GM18511 (cell line): ENCODE results near the gene RAPSN.

Experiments
- ATAC-seq: cut with Tn5 transposase; IDR thresholded peaks from one replicate; pipeline ENCODE4 v1.9.1; 2021; ENCODE audit warnings: mild to moderate bottlenecking, moderate library complexity; ENCODE audit not compliant: unreplicated experiment

Gene RAPSN

DNA sequence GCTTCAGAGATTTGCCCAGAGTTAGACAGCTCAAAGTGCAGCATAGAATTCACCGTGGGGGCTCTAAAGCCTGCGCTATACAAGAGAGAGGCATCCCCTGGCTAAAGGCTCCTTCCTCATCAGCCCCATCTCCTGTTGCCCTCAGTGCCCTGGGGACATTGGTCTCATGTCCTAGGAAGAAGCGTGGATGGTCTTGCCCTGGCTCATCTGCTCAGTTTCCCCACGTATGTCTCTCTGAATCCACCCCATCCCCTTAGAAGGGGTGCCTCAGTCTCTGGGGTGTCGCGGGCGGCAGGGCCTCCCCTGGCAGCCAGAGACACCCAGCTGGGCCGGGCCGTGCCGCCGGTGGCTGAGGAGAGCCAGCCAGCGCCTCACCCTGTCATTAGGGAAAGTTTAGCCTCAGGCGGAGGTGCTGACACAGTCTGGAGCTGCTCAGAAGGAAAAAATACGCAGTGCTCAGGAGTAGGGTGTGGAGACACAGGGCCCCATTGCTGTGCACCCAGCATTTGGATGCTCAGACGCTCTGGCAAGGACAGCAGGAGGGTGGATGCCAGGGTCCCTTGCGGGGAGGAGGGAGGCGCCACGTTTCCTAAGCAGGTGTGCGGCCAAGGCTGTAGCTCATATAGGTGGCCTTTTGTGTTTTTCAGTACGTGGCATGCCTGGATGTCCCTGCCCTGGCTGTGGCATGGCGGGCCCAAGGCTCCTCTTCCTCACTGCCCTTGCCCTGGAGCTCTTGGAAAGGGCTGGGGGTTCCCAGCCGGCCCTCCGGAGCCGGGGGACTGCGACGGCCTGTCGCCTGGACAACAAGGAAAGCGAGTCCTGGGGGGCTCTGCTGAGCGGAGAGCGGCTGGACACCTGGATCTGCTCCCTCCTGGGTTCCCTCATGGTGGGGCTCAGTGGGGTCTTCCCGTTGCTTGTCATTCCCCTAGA, 39.2 kb downstream of the RAPSN start:
- no peak for ATAC-seq

DNA sequence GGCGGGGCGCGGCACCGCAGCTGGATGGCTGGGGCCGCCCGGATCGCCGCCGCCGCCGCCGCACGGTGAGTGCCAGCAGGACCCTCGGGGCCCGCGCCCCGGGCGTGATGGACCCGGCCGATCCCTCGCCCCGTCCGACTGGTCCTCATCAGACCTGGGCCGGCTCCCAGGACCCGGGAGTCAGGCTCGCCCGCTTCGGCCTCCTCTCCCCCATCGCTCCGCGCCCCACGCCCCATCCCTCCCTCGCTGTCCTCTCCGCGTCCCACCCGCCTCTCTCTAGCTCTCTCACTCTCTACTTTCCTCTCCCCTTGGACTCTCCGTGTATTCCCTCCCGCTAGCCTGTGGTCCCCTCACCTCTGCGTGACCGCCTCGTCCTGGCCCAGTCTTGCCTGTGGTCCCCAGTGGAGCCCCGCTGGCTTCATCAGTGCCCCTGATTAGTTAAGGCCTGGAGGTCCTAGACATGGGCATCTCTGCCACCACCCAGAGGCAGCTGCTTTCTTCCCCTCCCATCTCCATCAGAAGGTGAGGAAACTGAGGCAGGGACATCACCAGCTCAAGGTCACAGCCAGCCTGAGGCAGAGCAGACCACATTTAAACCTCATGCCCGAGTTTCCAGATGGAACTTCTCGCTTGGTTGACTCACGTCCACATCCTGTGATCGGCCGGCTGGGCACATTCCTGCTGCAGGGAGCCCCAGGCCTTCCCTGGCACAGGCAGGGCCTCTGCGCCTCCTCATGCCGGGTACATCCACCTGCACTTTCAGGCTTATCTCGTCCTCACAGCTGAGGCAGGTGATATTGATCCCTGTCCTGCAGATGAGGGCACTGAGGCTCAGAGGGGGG, 40.1 kb downstream of the RAPSN start:
- ATAC-seq = no peak

DNA sequence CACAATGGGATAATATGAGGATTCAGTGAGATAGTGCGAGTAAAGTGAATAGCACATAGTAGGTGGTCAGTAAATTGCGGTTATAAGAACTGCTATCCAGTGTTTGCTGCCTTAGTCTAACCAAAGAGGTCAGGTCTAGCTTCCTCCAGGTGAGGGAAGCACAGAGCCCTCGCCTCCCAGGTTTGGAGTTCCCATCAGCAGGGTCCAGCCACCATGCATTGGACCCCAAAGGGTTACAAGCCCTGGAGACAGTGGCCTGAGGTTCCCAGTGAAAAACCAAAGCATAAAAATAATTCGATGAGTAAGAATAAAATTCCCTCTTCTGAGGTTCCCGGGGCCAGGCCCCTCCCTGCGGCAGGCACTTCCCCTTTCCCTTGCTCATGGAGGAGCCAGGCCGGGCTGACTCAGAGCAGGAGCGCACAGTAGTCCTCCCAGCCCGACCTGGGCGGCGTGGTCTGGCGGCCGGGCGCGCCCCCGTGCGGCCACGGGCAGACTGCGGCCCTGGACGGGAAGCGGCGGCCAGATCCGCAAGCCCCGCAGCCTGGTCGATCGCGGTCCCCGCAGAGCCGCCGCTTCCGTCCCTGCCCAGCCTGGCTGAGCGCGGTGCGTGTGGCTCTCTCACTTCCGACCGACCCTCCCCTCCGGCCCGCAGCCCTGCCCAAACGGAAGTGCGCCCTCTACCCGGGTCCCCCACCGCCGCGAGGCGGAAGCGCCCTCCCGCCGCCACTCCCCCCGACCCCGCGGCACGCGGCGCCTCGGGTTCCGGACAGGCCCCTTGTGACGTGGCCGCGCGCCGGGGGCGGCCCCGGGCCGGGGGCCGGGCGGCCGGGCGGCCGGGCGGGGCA, 41.0 kb downstream of the RAPSN start, which contains the start of gene SLC39A13:
Gene SLC39A13, plus strand, starts transcription at position 845 of the 845 bp plus-strand sequence. CDS start 1,505 bp downstream, outside the sequence.
- ATAC-seq = peak; percentile 88

DNA sequence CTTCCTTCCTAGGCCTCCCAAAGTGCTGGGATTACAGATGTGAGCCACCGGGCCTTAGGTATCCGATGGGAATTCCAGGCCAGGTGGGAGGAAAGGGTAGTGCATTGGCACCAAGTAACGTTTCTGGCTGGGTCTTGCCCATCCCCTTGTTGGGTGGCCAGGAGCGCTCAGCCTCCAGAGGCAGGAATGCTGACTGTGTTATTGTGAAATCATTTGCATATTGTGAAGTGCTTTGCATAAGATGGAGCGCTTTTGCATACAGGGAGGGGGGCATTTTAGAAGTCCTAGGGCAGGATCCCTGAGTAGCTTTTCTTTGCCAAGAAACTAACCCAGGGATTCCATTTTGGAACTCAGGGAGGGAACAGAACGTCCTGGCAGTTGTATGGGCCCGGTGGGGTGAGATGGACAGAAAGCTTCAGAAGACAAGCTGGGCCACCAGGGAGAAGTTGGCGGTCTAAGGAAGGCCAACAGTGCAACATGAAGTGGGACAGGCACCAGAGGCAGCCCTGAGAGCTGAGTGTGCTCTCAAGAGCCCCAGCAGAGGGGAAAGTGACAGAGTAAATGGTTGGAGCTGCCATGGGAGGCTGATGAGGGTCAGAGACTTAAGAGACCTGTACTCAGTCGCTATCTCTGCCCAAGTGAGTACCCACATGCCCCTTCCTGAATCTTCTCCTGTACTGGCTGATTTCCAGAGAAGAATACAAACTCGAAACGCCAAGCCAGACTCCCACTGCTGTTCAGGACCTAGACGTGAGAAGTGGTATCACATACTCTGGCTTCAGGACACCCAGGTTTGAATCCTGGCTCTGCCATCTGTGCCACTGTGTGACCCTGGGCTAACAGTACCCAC, 41.8 kb downstream of the RAPSN start:
- ATAC-seq = no peak

DNA sequence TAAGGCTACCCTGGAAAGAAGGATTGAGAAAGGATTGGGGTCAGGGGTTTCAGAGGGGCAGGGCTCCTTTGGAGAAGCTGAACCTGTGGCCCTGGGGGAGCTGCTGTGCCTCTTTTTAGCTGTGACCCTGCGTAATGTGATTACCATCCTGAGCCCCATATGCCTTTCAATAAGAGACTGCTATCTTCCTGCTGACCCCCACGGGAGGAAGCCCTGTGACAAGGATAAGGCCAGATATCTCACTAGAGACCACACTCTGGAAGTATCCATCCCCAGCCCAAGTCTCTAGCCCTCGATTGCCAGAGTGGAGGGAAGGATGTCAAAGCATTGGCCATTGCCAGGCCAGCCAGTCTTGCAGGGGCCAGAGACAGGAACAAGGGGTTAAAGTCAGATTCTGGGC, 45.4 kb downstream of the RAPSN start:
- ATAC-seq = no peak

DNA sequence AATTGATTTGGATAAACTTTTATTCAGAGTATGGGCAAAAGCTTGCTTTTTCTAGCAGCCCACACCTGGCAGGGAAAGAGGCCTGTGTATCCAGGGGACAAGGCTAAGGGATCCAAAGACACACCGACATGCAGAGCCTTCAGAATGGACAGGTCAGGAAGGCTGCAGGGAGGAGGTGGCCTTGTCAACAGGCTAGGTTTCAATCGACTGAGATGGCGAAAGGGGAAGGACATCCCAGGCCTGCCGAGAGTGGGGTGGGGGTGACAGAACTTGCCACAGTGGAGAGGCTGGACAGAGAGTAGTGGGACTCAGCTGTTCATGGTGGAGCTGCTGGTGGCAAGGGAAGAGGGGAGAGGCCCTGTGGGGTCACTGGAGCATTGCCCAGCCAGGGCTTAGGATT, 45.8 kb downstream of the RAPSN start:
- no peak for ATAC-seq

DNA sequence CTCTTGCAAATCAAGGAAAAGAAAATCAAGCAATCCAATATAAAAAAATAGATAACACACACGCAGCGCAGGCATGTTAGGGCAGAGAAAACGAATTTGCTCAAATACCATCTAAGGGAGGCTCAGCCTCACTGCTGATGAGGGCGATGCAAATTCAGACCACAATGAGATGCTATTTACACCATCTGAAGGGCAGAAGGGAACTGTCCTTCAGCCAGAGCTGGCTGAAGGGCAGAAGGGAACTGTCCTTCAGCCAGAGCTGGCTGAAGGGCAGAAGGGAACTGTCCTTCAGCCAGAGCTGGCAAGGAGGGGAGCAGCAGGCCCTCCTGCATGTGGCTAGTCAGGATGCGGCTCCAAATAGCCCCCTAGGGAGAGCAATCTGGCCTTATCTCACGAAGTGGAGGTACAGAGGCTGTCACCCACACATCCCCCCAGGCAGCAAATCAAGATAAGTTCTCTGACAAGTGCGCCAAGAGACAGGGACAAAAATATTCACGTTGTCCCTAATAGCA, 48.1 kb downstream of the RAPSN start:
- ATAC-seq = peak; percentile 77

DNA sequence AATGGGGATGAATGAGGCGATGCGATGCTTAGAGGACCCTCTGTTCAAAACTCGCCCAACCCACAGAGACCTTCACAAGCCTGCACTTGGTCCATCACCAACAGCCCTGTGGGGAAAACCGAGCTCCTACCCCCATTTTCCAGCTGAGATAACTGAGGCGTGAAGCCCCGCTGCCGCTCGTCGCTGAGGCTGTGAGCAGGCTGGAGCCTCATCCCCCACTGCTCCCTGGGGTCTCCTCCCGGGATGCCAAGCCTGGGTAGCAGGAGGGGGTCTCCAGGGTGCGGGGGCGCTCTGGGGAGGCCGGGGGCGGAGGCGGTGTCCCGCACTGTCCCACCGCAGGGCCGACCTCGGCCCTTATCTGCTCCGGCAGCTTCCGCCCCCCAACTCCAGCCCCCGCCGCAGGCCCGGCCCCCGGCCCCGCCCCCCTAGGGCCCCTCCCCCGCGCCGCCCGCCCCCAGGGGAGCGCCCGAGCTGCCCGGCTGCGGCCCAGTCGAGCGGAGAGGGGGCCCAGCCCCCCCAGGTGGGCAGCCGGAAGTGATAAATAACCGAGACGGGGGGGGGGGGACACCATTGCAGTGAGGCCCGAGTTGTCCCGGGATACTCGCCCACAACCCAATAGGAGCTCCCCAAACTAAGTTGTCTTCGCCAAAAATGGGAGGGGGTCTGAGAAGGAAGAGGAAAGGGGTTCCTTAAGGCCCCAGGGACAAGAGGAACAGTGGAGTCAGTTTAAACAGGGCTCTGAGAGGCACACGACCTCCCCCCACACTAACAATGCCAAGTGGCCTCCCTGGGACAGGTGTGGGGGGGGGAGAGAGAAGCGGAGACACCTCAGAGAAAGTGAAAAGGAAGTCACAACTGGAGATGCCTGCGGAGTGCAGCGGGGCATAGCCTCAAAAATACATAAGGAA, 48.8 kb downstream of the RAPSN start:
- peak; percentile 63 for ATAC-seq

DNA sequence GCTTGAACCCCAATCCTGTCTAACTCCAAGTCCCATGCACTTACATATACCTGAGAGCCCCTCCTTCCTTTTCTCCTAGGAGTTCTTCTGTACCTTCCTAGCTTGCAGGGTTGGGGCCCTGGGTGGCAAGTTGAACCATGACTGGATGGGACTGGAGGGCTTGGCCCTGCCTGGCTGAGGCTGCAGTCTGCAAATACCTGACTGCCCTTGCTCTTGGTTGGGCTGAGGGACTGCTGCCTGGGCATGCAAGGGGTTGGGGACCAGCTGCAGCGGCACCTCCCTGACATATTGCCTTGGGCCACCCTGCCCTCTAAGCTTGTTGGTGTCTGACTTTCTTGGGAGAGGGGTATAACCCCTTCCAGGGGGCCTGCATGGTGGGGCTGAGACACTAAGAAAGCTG, 50.4 kb downstream of the RAPSN start:
- no peak for ATAC-seq

DNA sequence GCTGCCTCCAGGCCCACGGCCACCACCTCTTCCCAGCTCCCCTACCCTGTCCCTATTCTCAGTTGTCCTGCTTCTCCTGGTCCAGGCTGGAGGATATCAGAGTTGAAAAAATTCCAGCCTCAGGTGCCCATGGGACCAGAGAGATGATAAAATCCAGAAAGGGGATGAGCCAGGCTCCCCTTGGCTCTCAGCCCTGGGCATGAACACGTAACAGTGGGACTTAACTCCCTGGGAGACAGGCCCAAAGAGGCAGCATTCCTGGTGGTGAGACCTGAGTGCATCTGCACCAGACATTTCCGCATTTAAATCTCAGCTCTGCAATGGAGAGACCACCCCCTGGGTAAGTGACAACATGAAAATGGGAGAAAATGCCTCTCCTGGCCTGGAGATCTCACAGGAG, 50.9 kb downstream of the RAPSN start:
- ATAC-seq = no peak

DNA sequence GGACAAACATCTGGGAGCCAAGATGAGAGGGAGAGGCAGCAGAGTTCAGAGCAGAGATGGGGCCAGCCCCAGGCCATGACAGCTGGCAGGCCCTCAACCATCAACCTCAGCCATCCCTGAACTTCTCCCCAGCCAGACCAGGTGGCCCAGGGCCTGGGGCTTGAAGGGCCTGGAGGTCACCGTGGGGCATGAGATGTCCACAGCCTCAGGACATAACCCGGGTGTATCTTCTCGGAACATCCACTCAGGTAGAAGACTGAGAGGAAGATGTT, 53.0 kb downstream of the RAPSN start:
- no peak for ATAC-seq

DNA sequence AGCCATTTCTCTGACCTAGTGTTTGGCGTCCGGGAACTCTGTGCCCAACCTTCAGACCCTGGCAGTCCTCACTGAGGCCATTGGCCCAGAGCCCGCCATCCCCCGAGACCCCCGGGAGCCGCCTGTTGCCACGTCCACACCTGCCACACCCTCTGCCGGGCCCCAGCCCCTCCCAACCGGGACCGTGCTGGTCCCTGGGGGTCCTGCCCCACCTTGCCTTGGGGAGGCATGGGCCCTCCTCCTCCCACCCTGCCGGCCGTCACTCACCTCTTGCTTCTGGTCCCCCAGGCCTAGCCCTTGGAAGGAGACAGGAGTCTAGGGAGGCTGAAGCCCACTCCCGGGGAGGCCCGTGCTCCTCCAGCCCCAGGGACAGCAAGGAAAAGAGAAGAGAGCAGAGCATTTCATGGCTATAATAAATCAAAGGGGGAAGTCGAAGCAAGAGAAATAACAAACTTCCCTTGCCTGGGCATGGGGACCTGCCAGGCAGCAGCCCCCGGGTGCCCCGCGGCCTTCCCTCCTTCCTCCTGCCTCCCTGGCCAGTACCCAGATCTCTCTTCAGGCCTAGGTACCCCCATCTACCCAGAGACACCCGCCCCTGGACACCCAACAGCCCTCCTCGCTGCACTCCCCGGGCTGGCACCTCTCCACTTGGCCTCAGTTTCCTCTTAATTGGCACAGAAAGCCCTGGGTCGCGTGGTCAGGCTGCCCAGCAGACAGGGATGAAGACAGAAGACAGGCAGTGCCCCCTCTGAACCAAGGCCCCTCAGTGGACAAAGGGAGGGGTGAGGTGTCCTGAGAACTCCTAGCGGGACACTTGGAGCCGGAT, 53.5 kb downstream of the RAPSN start:
- ATAC-seq = peak; percentile 3

DNA sequence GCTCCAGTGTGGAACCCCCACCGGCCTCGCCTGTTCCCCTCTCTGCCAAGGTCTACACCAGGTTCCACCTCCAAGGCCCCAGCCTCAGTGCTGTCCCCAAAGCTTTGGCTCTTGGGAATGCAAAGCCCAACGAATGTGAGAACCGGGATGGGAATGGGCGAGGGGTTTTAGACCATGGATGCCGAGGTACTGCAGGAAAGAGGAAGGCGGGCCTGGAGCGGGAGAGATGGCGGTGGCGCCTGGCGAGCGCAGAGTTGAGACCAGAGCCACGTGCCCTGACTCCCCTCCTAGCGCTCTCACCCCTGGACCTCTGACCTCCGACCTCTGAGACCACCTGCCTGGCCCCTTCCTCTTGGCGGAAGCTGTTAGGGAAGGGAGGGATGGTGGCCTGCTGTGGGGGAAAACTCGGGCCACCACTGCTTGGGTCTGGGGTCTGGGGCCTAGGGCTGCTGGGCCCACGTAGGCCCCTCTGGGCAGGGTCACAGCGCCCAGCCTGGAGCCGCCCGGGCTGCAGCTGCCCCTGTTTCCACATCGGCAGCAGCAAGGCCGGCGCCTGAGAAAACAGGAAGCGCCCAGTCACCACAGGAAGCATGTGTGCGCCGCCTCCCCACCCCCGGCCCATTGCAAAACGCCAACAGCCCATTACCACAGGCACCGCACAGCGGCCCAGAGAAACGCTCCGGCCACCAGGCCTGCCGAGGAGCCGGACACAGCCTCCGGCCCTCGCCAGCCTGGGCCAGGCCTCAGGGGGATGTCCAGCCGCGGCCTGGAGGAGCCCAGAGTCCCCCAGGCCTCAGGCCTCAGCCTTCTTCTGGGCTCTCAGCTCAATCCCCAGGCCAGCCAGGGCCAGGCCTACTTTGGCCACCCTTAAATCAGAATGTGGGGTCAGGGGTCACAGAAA, 54.4 kb downstream of the RAPSN start:
- ATAC-seq = peak; percentile 72

DNA sequence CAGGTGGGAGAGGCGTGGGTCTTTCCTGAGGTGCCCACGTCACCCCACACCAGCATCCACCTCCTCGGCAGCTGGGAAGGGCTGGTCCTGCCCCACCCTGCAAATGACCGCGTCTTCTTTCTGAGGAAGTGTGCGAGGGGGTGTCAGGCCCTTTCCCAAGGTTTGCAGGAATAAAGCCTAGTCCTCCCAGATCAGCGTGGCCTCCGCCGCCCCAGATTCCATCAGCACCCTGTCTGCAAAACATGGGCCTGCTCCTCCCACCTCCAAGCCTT, 55.0 kb downstream of the RAPSN start:
- ATAC-seq = no peak

DNA sequence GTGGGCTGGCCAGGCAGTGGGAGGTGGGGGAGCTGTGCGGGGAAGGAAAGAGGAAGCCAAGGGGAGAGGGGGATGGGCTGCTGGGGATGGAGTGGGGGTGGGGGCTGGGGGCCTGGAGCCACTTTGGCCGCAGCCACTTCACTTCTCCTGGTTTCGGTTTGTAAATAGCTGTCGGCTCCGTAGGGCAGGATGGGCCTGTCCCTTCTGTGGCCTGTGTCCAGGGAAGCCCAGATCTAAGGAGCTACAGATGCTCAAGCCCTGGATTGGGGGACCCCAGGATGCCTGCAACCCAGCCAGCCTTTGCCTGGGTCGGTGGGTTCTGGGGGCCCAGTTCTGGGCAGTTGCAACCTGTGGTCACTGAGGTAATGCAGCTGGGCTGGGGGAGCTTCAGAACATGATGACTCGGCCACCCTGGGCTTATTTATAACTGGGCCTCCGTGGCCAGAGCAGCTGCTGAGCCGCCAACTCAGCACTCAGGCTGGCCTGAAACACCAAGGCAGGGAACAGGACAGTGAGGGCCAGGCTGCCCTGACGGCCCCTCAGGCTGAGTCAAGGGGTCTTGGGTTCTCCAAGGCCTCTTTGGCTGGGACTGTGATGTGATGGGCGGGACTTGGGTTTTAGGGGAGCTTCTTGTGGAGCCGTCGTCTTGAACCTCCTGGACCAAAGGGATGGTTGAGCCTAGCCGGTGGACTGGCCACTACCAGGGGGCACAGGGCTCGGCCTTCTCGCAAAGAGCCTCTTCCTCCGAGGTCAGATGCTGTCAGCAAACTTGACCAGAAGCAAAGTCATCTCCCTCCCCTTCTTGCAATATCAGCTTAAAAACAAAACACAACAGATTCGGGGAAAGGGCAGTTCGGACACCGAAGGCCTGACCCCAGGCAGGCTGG, 55.5 kb downstream of the RAPSN start:
- no peak for ATAC-seq

DNA sequence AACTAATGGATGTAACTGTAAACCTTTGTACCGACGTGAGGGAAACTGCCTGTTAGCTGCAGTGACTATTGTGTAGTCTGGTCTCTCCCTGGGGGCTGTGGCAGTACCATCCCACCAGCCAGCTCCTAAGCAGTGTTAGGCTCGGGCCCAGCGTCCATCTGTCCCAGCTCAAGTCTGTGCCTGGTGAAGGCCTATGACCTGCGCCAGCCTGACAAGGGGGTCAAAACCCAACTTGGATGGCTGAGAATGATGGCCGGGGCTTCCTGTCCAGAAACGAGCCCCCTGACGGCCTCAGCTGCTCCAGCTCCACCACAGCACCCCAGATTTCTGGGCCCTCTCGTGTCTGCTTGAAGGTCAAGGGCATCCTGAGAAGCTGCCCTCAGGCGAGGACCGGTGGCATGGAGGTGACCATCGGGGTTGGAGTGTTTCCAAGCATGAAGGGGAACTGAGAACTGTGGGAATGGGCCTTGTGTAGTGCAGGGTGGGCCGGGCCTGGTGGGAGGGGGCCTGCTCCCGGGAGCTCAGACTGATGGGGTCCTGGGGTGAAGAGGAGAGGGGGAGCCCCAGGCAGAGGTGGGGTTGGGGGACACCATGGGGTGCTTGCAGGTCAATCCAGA, 56.3 kb downstream of the RAPSN start:
- no peak for ATAC-seq
